Nephron (organoid): ENCODE data around the gene RBBP5.
A peak's percentile ranks its signal among the peaks of the same experiment; 100 is the strongest.

Experiments
- H3K27ac Mint-ChIP-seq, 3 experiments: 2 replicates each; pipeline ENCODE4 v1.8.0; 2020; ENCODE audit warnings: mixed read lengths in 3 of 3, mild to moderate bottlenecking in 2 of 3, moderate library complexity in 1 of 3
- H3K27me3 Mint-ChIP-seq: 2 replicates; pipeline ENCODE4 v1.8.0; 2021; ENCODE audit warnings: low read depth, mild to moderate bottlenecking, moderate library complexity, mixed read lengths
- H3K36me3 Mint-ChIP-seq: 2 replicates; pipeline ENCODE4 v1.8.0; 2020; ENCODE audit warnings: low read depth, mixed read lengths
- H3K4me1 Mint-ChIP-seq: 2 replicates; pipeline ENCODE4 v1.8.0; 2020; ENCODE audit warnings: mixed read lengths
- H3K4me3 Mint-ChIP-seq, 3 experiments: 2 replicates each; pipeline ENCODE4 v1.8.0; 2020; ENCODE audit warnings: mild to moderate bottlenecking in 3 of 3, mixed read lengths in 3 of 3, moderate library complexity in 2 of 3
- H3K9me3 Mint-ChIP-seq: 2 replicates; pipeline ENCODE4 v1.8.0; 2020; ENCODE audit warnings: mixed read lengths
- TF ChIP-seq, protein P1 (sequence below), 3 experiments: fragments of 200-600 bp; sonication (generic); IDR thresholded peaks; one replicate each; pipeline ENCODE4 v1.5.0; 2021; ENCODE audit warnings: antibody characterized with exemption in 3 of 3; ENCODE audit not compliant: unreplicated experiment in 3 of 3

The RBBP5 gene, protein sequence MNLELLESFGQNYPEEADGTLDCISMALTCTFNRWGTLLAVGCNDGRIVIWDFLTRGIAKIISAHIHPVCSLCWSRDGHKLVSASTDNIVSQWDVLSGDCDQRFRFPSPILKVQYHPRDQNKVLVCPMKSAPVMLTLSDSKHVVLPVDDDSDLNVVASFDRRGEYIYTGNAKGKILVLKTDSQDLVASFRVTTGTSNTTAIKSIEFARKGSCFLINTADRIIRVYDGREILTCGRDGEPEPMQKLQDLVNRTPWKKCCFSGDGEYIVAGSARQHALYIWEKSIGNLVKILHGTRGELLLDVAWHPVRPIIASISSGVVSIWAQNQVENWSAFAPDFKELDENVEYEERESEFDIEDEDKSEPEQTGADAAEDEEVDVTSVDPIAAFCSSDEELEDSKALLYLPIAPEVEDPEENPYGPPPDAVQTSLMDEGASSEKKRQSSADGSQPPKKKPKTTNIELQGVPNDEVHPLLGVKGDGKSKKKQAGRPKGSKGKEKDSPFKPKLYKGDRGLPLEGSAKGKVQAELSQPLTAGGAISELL

DNA sequence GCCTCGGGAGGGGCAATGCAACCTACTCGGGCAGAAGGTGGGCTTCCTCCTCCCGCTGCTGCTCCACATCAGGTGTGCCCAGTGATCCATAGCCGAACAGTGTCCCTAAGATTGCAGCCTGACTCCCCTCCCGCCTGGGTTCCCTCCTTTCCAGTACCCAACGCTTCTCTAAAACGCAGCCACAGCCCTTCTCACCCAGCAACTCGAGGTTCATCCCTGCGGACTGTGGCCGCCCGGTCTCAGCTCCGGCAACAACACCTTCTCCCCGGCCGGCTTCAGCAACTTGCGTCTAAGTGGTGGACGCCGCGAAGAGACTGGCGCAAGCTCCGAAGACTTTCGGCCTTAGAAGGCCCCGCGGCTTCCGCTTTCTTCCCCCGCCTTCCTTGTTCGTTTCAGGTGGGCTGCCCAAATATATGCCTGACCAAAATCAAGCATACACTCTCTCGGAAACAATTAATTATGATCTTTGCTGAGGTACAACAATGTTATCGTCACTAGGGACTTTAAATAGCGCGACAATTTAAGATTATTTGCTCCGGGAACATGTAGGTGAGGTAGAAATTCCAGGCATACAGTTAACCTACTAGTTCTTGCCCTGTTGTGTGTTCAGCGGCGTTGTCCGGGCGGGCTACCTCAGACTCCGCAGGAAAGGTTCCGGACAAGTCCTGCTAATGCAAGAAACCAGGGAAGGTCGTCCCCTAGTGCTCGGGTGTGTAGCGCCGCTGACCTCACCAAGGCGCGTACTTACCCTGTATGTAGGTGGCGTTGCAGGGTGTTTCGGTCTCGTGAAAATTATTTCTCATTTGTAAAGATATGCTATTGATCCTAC lies at the start of gene RBBP5:
Gene RBBP5, minus strand, starts transcription at position 319 of the 829 bp plus-strand sequence. Its CDS starts 105 bp downstream, at position 214.
- Mint-ChIP-seq H3K9me3 (no peaks in the 10 kb centered on the region), H3K4me3 (peak within 1 kb of the TSS; percentile 97 to 99 (median 98)), H3K27me3 (no peaks in the 10 kb centered on the region), H3K27ac (peak within 1 kb of the TSS; percentile 100), H3K36me3 (peaks cover 11% of the 10 kb centered on the region), H3K4me1 (peaks cover 38% of the 10 kb centered on the region)
- TF ChIP-seq, protein P1, sequence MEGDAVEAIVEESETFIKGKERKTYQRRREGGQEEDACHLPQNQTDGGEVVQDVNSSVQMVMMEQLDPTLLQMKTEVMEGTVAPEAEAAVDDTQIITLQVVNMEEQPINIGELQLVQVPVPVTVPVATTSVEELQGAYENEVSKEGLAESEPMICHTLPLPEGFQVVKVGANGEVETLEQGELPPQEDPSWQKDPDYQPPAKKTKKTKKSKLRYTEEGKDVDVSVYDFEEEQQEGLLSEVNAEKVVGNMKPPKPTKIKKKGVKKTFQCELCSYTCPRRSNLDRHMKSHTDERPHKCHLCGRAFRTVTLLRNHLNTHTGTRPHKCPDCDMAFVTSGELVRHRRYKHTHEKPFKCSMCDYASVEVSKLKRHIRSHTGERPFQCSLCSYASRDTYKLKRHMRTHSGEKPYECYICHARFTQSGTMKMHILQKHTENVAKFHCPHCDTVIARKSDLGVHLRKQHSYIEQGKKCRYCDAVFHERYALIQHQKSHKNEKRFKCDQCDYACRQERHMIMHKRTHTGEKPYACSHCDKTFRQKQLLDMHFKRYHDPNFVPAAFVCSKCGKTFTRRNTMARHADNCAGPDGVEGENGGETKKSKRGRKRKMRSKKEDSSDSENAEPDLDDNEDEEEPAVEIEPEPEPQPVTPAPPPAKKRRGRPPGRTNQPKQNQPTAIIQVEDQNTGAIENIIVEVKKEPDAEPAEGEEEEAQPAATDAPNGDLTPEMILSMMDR (IDR thresholded peaks at IDR 0.05; ENCODE audit: unreplicated experiment in 3 of 3): peak; percentile 64 to 72 (median 70)

DNA sequence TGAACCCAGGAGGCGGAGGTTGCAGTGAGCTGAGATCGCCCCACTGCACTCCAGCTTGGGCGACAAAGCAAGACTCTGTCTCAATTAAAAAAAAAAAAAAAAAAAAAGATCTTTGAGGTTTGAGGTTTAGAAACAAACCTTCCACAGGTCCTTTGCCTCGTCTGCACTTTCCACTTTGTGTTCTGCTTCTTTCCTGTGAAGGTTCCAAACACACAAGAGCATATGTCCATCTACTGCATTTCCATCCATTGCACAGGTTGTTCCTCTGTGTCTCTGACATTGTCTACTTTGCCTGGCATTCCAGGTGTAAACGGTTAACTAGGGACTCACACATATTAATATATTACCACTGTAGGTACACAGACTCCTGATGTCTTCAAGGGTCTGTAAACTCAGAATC lies 49.6 kb upstream of the RBBP5 start:
- Mint-ChIP-seq H3K9me3 (no peaks in the 10 kb centered on the region), H3K27me3 (no peaks in the 10 kb centered on the region), H3K4me3 (no peak overlapping the region), H3K36me3 (peaks cover 46% of the 10 kb centered on the region), H3K4me1 (peaks cover 15% of the 10 kb centered on the region), H3K27ac (no peak overlapping the region)
- TF ChIP-seq, protein P1 (IDR thresholded peaks at IDR 0.05; ENCODE audit: unreplicated experiment in 3 of 3): no peak

DNA sequence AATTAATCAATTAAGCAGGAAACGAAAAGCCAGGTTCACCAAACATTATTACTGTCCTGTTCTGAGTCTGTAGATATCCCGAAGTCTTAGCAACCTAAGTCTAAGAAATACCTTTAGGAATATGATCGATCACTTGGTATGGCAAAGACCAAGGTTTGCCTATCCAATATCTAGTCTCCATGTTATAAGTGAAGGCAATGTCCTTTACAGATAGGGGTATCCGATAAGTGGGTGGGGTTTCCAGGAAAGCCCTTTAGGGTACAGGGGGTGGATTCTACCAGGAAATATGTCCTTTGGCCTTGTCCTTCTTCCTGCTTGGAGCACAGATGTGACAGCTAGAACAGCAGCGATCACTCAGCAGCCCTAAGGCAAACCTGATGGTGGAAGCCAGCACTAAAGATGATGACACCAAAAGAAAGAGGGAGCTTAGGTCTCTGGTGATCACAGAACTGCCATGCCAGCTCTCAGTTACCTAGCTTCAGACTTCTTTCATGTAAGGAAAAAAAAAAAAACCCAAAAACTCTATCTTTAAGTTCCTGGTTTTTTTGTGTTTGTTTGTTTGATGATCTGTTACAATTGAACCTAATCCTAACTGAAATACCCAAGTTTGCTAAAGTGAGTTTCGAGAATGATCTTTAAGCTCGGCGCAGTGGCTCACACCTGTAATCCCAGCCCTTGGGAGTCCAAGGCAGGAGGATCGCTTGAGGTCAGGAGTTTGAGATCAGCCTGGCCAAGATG lies 48.9 kb upstream of the RBBP5 start:
- peaks cover 12% of the 10 kb centered on the region for H3K4me1 Mint-ChIP-seq
- TF ChIP-seq, protein P1 (IDR thresholded peaks at IDR 0.05; ENCODE audit: unreplicated experiment in 3 of 3): no peak
- no peaks in the 10 kb centered on the region for H3K27me3 Mint-ChIP-seq
- H3K27ac Mint-ChIP-seq: no peak overlapping the region
- H3K36me3 Mint-ChIP-seq: peaks cover 46% of the 10 kb centered on the region
- no peaks in the 10 kb centered on the region for H3K9me3 Mint-ChIP-seq
- no peak overlapping the region for H3K4me3 Mint-ChIP-seq

DNA sequence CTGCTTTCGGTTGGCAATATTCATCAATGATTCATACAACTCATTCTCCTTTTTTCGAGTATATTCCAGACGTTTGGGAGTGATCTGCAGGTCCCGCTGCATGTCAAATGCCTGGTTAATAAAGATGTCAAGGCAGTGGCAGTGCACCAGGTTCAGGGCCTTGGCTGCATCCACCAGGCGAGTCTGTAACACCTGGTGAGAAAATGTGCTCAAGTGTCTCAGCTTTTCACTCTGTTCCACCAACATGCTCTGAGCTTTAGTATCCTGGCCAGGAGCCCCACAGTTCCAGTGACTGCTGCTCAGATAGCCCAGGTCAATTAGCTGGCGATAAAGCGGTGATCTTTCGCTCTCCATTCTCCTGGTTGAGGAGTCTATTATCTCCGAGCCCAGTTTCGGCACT lies 47.5 kb upstream of the RBBP5 start:
- Mint-ChIP-seq H3K4me3 (no peak overlapping the region), H3K36me3 (peaks cover 51% of the 10 kb centered on the region), H3K27ac (no peak overlapping the region), H3K9me3 (no peaks in the 10 kb centered on the region), H3K4me1 (peaks cover 6% of the 10 kb centered on the region), H3K27me3 (no peaks in the 10 kb centered on the region)
- TF ChIP-seq, protein P1 (IDR thresholded peaks at IDR 0.05; ENCODE audit: unreplicated experiment in 3 of 3): no peak

DNA sequence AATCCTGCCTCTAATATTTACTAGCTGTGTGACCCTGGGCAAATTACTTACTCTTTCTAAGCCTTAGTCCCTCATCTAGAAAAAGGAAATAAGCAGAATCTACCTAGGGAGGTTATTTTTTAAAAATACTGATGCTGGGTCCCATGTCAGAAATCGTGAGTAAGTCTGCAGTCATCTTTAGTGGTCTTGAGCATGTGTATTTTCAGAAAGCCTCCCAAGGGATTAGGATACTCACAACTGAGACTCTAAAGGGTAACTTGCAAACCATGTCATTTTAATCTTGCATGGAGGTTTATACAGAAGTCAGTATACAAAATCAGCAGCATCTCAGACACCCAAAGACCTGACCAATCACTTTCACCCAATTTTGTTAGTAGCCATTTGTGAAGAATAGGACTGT lies 46.5 kb upstream of the RBBP5 start:
- TF ChIP-seq, protein P1 (IDR thresholded peaks at IDR 0.05; ENCODE audit: unreplicated experiment in 3 of 3): no peak
- H3K4me3 Mint-ChIP-seq: no peak overlapping the region
- no peak overlapping the region for H3K27ac Mint-ChIP-seq
- peaks cover 6% of the 10 kb centered on the region for H3K4me1 Mint-ChIP-seq
- H3K27me3 Mint-ChIP-seq: no peaks in the 10 kb centered on the region
- H3K36me3 Mint-ChIP-seq: peaks cover 60% of the 10 kb centered on the region
- H3K9me3 Mint-ChIP-seq: no peaks in the 10 kb centered on the region
